GM12874 (cell line): ENCODE data around the gene AGTR1.

Experiments
- TF ChIP-seq, protein P1 (sequence below): IDR thresholded peaks from 2 replicates; pipeline ENCODE4 v1.5.1; 2011; ENCODE audit warnings: low read depth, mild to moderate bottlenecking, control low read depth, low read length, moderate library complexity; ENCODE audit not compliant: insufficient read depth

Gene AGTR1

DNA sequence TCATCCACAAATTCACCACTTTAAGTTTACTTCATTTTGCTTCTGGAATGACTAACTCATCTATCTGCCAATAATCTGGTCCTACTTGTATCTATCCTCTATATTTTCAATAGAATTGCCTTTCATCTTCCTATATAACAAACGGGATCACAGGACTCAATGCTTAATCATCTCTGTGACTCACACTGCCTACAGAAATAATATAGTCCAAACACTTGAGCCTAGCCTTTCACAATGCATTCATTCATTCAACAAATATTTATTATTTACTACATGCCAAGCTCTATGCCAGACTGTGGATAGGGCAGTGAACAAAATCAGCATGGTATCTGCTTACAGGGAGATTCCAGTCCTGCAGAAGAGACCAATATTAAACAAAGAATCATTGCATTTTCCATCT is 16.6 kb upstream of the AGTR1 start:
- TF ChIP-seq, protein P1, sequence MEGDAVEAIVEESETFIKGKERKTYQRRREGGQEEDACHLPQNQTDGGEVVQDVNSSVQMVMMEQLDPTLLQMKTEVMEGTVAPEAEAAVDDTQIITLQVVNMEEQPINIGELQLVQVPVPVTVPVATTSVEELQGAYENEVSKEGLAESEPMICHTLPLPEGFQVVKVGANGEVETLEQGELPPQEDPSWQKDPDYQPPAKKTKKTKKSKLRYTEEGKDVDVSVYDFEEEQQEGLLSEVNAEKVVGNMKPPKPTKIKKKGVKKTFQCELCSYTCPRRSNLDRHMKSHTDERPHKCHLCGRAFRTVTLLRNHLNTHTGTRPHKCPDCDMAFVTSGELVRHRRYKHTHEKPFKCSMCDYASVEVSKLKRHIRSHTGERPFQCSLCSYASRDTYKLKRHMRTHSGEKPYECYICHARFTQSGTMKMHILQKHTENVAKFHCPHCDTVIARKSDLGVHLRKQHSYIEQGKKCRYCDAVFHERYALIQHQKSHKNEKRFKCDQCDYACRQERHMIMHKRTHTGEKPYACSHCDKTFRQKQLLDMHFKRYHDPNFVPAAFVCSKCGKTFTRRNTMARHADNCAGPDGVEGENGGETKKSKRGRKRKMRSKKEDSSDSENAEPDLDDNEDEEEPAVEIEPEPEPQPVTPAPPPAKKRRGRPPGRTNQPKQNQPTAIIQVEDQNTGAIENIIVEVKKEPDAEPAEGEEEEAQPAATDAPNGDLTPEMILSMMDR = no peak

DNA sequence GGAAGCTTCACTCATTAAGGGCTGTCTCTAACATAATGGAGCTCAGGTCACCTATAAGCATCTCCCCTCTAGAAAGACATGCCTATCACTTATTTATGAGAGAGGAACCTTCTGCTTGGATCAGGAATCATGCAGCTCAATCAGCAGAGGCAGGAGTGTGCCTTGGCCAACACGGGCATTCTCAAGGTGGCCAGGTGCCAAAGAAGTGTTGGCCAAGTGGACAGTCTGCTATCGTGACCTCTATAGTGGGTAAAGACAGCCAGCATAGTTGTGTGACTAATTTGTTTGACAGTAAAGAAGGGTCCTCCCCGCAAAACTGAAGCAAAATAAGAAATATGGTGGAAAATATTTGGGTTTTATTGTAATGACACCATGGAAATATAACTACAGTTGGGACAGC is 14.7 kb upstream of the AGTR1 start:
- TF ChIP-seq, protein P1 = no peak

DNA sequence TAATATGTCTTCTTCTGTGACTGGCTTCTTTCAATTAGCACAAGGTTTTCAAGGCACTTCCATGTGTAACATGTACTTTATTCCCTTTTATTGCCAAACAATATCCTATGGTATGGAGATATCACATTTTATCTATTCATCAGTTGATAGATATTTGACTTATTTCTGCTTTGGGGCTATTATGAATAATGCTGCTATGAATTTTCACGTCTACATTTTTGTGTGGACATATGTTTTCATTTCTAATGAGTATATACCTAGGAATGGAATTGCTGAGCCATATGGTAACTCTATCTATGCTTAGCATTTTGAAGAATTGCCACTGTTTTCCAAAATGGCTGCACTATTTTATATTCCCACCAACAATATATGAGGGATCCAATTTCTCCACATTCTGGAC is 3.6 kb upstream of the AGTR1 start:
- TF ChIP-seq, protein P1 = no peak

DNA sequence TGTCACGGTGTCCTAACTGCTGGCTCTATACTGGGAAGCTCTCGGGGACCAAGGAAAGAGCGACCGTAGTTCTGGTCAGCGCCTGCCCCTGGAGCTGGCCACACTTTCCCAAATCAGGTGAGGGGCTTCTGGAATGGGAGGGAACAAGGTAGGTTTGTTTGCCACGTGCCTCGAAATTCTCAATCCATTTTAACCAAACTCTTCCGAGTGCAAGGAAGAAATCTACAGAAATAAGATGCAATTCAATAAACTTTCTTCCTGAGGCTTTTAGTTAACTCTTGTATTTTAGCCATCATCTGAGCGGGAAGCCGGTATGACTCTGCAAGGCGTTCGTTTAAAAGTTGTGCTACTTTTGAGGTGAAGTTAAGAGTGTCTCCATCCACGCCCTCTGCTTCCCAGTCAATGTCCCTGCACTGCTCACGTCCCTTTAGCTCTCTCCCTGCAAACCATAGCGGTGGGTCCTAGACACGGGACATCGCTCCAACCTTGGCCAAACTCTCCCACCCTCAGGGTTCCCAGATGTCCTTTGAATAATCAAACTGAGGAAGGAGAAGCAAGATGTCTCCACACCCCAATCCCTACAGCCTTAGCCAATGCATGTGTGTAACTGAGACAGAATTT is 597 bp downstream of the AGTR1 start:
- TF ChIP-seq, protein P1 = no peak

DNA sequence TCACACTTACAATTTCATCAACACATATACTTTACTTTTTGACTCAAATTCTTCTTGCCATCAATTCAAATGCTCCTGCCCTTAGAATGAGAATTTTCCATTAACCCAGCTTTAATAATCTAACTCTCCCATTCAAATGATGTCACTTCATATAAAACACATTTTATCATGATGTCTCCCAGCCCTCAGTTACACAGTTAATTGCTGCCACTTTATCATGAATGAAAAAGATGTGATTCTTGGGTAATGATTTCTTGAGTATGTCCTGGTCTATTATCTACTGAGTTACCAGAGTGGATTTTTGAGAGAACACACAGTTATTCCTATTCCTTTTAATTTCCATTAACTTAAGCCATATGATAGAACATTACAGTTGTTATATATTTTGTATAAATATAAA is 7.6 kb downstream of the AGTR1 start:
- TF ChIP-seq, protein P1 = no peak

DNA sequence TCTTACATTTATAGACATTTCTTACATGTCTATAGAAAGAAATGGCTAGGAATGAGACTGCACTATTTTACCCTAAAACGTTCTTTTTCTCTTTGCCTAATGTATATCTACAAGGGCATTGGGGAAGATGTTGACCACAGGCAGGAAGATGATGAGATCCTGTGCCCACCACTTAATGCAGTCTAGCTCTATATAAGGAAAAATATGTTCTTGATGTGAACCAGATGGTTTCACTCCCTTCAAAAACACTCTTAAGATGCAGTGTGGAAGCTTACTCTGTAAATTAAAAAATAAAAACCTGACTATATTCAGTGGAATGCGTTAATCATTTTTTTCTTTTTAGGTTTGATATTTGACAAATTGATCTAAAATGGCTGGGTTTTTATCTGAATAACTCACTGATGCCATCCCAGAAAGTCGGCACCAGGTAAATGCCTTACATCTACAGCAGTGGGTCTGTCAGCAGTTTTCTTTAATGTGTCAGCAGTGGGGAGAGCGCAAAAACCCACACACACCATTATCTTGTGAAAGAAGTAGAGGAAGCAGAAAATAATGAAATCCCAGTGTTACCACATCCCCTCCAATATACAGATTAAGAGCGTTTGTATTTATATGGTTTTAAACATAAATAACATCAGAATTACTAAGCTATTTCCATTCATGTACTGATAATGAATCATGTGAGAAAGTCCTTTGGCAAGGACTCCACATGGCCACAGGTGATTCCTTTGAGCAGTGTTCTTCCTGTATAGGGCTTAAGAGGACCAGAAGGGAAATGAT is 10.1 kb downstream of the AGTR1 start:
- TF ChIP-seq, protein P1 = no peak

DNA sequence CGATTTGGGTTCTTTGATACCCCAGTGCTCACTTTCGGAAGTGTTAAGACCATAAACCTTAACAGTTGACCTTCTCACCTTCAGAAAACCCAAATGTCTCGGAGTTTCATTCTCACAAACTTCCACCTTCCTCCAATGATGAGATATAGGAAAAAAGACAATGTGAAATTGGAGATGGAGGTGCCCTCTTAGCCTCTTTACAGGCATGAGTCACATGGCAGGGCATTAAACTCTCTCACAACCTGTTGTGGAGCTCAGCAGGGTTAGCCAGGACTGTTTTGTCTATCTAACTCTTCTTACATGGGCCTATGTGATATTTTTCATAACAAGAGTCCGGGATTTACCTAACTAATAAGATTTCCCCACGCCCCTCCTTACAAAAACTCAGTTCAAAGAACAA is 10.7 kb downstream of the AGTR1 start:
- TF ChIP-seq, protein P1 = no peak
